ENCODE data around the gene MPHOSPH10. TPM values are rescaled to one million over a fixed set of nuclear protein-coding genes. Genes with fewer than 3 reads are reported as not detected.
"Not testable (repeated sequence)": the region's sequence is repeated elsewhere in the genome, so short reads cannot be mapped to it uniquely, and the experiment has no call there.

MPHOSPH10 gene
- total RNA-seq, 4 donors from 2014 or later = 17.9 to 38.2 (median 22.4) TPM

- TF ChIP-seq, protein P1, sequence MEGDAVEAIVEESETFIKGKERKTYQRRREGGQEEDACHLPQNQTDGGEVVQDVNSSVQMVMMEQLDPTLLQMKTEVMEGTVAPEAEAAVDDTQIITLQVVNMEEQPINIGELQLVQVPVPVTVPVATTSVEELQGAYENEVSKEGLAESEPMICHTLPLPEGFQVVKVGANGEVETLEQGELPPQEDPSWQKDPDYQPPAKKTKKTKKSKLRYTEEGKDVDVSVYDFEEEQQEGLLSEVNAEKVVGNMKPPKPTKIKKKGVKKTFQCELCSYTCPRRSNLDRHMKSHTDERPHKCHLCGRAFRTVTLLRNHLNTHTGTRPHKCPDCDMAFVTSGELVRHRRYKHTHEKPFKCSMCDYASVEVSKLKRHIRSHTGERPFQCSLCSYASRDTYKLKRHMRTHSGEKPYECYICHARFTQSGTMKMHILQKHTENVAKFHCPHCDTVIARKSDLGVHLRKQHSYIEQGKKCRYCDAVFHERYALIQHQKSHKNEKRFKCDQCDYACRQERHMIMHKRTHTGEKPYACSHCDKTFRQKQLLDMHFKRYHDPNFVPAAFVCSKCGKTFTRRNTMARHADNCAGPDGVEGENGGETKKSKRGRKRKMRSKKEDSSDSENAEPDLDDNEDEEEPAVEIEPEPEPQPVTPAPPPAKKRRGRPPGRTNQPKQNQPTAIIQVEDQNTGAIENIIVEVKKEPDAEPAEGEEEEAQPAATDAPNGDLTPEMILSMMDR (IDR thresholded peaks at IDR 0.05) = no peak
- ATAC-seq (ENCODE audit: low FRiP score) = no peak
- DNase-seq (ENCODE audit: low spot score) = no peak
Measured at GRCh38 chr2:71101656-71102055, 28.8 kb upstream of the MPHOSPH10 start.

- DNase-seq (ENCODE audit: low spot score) (no peak), ATAC-seq (ENCODE audit: low FRiP score) (no peak)
- TF ChIP-seq, protein P1 (IDR thresholded peaks at IDR 0.05) = no peak
Measured at GRCh38 chr2:71102981-71103681, 27.3 kb upstream of the MPHOSPH10 start.

GRCh38 chr2:71103809-71104208, 26.6 kb upstream of the MPHOSPH10 start:
- no peak for ATAC-seq (ENCODE audit: low FRiP score)
- TF ChIP-seq, protein P1 (IDR thresholded peaks at IDR 0.05) = no peak
- no peak for DNase-seq (ENCODE audit: low spot score)

DNA sequence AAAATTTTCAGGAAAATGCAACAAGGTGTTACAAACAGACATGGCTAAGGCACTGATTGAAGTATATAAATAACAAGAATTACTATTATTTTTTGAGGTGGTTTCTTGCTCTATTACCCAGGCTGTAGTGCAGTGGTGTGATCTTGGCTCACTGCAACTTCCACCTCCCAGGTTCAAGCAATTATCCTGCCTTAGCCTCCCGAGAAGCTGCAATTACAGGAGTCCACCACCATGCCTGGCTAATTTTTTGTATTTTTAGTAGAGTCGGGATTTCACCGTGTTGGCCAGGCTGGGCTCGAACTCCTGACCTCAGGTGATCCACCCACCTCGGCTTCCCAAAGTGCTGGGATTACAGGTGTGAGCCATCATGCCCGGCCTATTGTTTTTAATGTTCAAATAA, 24.0 kb upstream of the MPHOSPH10 start:
- ATAC-seq (ENCODE audit: low FRiP score); DNase-seq (ENCODE audit: low spot score): not testable (repeated sequence)

DNA sequence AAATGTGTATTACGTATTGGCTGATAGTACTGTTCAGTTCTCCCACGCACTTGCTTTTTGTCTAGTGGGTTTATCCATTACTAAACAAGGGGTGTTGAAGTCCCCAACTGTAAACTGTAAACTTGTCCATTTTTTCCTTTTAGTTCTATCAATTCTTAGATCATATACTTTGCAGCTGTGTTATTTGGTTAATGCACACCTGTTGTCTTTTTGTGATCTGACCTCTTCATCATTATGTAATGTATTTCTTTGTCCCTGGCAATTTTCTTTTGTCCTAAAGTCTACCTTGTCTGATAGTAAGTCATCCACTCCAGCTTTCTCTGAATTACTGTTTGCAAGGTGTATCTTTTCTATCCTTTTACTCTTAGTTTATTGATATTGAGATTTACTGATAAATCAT, 22.3 kb upstream of the MPHOSPH10 start:
- TF ChIP-seq, protein P1 (IDR thresholded peaks at IDR 0.05) = no peak
- ATAC-seq (ENCODE audit: low FRiP score) (no peak), DNase-seq (ENCODE audit: low spot score) (no peak)

GRCh38 chr2:71113843-71114242, 16.6 kb upstream of the MPHOSPH10 start:
- TF ChIP-seq, protein P1 (IDR thresholded peaks at IDR 0.05) = no peak
- ATAC-seq (ENCODE audit: low FRiP score) (no peak), DNase-seq (ENCODE audit: low spot score) (no peak)

DNA sequence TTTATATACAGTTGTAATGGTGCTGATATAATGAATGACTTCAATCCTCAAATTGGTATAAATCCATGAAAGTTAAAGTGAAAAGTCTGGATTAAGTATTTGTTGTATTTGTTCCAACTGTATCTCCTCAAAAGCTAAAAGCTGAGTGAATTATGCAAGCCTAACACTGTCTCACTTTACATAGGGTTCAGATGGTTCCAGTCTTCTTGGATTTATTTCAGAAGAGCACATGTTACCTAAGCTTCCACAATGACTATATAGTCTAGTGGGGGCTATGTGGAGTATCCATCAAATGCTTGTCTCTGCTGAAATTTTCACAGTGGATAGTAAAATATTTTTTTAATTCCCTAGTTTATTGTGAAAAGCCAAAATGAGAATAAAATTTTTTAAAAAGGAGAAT, 13.4 kb upstream of the MPHOSPH10 start:
- TF ChIP-seq, protein P1 (IDR thresholded peaks at IDR 0.05) = no peak
- no peak for ATAC-seq (ENCODE audit: low FRiP score)
- no peak for DNase-seq (ENCODE audit: low spot score)
